ENCODE results near the gene TMEM97. TPM values are rescaled to one million over a fixed set of nuclear protein-coding genes. Genes with fewer than 3 reads are reported as not detected.

Gene TMEM97
- total RNA-seq, 4 donors from 2014 or later = 6.8 to 16.4 (median 13.0) TPM

DNA sequence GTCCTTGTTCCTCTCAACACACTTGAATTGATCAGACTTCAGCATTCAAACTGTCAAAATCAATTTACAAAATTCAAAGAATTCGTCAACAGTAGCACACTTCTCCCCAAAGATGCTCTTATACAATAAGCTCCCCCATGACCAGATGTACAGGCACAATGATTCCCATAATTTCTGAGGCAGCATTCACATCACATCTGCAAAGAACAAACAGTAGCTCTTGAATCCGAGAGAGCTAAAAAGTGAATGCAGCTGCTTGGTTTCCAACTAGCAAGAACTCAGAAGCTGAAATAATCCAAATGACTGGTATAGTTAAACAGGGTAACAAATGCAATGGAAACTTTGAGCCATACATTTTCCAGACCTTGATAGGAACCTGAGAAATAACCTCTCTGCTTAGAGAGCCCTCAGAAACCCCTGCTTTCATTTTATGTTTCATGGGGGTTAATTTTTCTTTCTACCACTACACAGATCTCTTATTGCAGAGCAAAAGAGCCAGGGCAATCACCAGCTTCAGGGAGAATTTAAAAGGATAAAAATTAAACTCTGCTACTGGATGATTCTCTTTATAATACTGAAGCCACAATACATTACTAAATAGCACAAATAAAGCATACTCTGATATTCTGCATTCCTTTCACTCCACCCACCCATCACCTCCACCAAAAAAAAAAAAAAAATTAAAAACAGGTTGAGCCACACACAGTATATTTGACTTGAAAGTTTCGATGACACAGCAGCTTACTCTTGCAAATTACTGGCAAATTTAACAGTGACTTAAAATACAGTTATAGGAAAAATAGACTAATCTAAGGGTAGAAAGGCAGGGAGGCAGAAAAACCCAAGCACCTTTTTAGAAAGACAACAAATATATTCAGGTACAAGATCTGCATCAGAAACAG lies 23.1 kb upstream of the TMEM97 start:
- DNase-seq = no peak
- Histone ChIP-seq H3K9me3 (no peaks in the 10 kb centered on the region), H3K27me3 (peaks cover 0 to 11% (median 0%) of the 10 kb centered on the region in 4 donors), H3K27ac (no peak overlapping the region), H3K4me3 (no peak overlapping the region), H3K36me3 (no peaks in the 10 kb centered on the region), H3K4me1 (no peaks in the 10 kb centered on the region)
- intact Hi-C loops (cut with DNase I) = no loop called here
- TF ChIP-seq, protein P1, sequence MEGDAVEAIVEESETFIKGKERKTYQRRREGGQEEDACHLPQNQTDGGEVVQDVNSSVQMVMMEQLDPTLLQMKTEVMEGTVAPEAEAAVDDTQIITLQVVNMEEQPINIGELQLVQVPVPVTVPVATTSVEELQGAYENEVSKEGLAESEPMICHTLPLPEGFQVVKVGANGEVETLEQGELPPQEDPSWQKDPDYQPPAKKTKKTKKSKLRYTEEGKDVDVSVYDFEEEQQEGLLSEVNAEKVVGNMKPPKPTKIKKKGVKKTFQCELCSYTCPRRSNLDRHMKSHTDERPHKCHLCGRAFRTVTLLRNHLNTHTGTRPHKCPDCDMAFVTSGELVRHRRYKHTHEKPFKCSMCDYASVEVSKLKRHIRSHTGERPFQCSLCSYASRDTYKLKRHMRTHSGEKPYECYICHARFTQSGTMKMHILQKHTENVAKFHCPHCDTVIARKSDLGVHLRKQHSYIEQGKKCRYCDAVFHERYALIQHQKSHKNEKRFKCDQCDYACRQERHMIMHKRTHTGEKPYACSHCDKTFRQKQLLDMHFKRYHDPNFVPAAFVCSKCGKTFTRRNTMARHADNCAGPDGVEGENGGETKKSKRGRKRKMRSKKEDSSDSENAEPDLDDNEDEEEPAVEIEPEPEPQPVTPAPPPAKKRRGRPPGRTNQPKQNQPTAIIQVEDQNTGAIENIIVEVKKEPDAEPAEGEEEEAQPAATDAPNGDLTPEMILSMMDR (IDR thresholded peaks at IDR 0.05) = no peak
- WGBS, 2 donors = 41 to 51% methylated on average over 3 of the region's 3 CpGs

- intact Hi-C loops (cut with DNase I) = no loop called here
- no peak overlapping the region for H3K27ac ChIP-seq
- peaks cover 0 to 11% (median 0%) of the 10 kb centered on the region in 4 donors for H3K27me3 ChIP-seq
- TF ChIP-seq POLR2A (IDR thresholded peaks at IDR 0.05) = no peak
- H3K4me3 ChIP-seq = no peak overlapping the region
- WGBS, 2 donors = 76 to 82% methylated on average over 3 of the region's 3 CpGs
- no peak for DNase-seq
- no peaks in the 10 kb centered on the region for H3K4me1 ChIP-seq
- no peaks in the 10 kb centered on the region for H3K9me3 ChIP-seq
- H3K36me3 ChIP-seq = no peaks in the 10 kb centered on the region
Observed at GRCh38 chr17:28298449-28298848, 20.6 kb upstream of the TMEM97 start.

DNA sequence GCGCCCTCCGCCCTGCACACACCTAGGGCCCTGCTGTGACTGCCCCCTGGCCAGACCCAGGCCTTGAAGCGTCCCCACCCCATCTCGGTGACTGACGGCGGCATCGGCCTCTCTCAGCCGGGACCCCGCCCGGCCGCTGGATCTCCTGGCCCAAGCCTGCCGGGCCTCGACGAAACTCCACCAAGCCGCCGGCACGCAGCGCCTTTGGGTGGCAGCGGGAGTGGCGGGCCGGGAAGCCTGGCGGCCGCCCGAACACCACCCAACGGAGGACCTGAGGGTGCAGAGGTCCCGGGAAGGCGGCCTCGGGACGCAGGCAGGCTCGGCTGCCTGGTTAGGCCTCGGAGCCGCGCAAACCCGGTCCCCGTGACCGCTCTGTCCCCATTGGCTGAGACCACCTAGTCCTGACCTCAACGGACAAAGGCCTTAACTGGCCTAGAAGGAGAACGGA lies 12.0 kb upstream of the TMEM97 start:
- peaks cover 0 to 27% (median 0%) of the 10 kb centered on the region in 4 donors for H3K27me3 ChIP-seq
- no peaks in the 10 kb centered on the region for H3K4me1 ChIP-seq
- H3K36me3 ChIP-seq = no peaks in the 10 kb centered on the region
- H3K27ac ChIP-seq = no peak overlapping the region
- H3K9me3 ChIP-seq = no peaks in the 10 kb centered on the region
- no peak for DNase-seq
- WGBS, 2 donors = 80 to 90% methylated on average over 2 of the region's 38 CpGs
- intact Hi-C loops (cut with DNase I) = no loop called here
- TF ChIP-seq POLR2A (IDR thresholded peaks at IDR 0.05) = no peak
- TF ChIP-seq, protein P1 (IDR thresholded peaks at IDR 0.05) = no peak
- no peak overlapping the region for H3K4me3 ChIP-seq

DNA sequence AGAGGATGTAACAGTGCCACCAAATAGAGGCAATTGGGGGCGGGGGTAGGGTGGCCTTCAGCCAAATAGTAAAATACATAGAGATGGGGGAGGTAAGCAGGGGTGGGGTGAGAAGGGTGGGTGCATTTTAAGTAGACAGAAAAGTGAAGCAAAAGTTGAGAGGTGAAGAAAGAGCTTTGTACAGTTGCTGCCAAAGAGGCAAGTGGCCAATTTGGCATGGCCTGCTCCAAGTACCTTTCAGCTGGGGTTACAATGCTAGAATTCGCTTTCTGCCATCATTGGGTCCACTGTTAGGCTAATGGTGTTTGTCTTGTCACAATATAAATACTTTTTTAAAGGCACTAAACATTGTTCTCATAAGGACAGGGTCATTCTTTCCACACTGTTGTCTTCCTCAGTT lies 5.2 kb upstream of the TMEM97 start:
- Histone ChIP-seq H3K4me3 (no peak overlapping the region), H3K27me3 (no peaks in the 10 kb centered on the region), H3K36me3 (no peaks in the 10 kb centered on the region), H3K4me1 (peaks cover 8 to 13% (median 8%) of the 10 kb centered on the region in 3 donors), H3K9me3 (no peaks in the 10 kb centered on the region), H3K27ac (no peak overlapping the region)
- no peak for DNase-seq
- intact Hi-C loops (cut with DNase I) = no loop called here
- no peak for TF ChIP-seq POLR2A (IDR thresholded peaks at IDR 0.05)
- TF ChIP-seq, protein P1 (IDR thresholded peaks at IDR 0.05) = no peak
- 74 to 100% methylated on average over 2 of the region's 2 CpGs for WGBS, 2 donors

DNA sequence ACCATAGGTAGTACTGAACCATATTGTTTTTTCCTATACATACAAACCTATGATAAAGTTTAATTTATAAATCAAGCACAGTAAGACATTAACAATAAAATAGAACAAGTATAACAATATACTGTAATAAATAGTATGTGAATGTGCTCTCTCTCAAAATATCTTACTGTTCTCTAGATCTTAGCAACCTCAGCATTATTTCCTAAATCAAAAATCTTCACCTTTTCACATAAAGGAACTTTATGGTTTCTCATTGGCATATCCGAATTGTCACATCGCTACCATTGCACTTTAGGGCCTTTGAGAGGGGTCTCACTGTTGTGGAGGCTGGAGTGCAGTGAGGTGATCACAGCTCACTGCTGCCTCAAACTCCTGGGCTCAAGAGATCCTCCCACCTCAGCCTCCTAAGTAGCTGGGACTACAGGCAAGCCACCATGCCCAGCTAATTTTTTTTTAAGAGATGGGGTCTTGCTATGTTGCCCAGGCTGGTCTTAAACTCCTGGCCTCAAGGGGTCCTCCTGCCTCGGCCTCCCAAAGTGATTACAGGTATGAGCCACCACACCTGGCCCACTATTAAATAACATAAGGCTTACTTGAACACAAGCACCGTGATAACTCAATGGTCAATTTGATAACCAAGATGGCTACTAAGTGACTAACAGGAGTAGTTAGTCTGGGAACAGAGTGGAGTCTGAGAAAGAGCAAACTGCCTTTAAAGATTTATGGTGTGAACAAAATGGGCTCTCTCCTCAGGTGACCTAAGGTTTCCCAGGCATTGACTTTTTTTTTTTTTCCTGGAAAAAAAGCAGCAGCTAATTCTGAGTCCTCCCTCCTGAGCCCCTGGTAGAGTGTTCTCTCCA lies 2.9 kb upstream of the TMEM97 start:
- H3K27ac ChIP-seq = no peak overlapping the region
- no peak for TF ChIP-seq POLR2A (IDR thresholded peaks at IDR 0.05)
- 89 to 90% methylated on average over 3 to 4 of the region's 4 CpGs for WGBS, 2 donors
- intact Hi-C loops (cut with DNase I) = no loop called here
- DNase-seq = no peak
- H3K27me3 ChIP-seq = no peaks in the 10 kb centered on the region
- H3K4me1 ChIP-seq = peaks cover 8 to 28% (median 15%) of the 10 kb centered on the region in 3 donors
- no peaks in the 10 kb centered on the region for H3K36me3 ChIP-seq
- H3K9me3 ChIP-seq = no peaks in the 10 kb centered on the region
- no peak overlapping the region for H3K4me3 ChIP-seq
